Glomerular endothelial cell (primary cell): ENCODE results near the gene SKP2. TPM values are rescaled to one million over a fixed set of nuclear protein-coding genes. Genes with fewer than 3 reads are reported as not detected.
"Not testable (repeated sequence)": the region's sequence is repeated elsewhere in the genome, so short reads cannot be mapped to it uniquely, and the experiment has no call there.

Experiments
- DNase-seq: peaks from one replicate; pipeline ENCODE4 v3.0.0-alpha.2; 2011; ENCODE audit warnings: low read depth, low spot score; ENCODE audit errors: extremely low read depth
- total RNA-seq: library from RNA; depleted of rRNA; stranded (reverse); fragments of >200 nt; gene quantifications from 2 replicates; pipeline ENCODE4 v1.2.3, GENCODE V29; 2015

SKP2 gene
- total RNA-seq = 16.5 and 17.9 TPM in 2 replicates

DNA sequence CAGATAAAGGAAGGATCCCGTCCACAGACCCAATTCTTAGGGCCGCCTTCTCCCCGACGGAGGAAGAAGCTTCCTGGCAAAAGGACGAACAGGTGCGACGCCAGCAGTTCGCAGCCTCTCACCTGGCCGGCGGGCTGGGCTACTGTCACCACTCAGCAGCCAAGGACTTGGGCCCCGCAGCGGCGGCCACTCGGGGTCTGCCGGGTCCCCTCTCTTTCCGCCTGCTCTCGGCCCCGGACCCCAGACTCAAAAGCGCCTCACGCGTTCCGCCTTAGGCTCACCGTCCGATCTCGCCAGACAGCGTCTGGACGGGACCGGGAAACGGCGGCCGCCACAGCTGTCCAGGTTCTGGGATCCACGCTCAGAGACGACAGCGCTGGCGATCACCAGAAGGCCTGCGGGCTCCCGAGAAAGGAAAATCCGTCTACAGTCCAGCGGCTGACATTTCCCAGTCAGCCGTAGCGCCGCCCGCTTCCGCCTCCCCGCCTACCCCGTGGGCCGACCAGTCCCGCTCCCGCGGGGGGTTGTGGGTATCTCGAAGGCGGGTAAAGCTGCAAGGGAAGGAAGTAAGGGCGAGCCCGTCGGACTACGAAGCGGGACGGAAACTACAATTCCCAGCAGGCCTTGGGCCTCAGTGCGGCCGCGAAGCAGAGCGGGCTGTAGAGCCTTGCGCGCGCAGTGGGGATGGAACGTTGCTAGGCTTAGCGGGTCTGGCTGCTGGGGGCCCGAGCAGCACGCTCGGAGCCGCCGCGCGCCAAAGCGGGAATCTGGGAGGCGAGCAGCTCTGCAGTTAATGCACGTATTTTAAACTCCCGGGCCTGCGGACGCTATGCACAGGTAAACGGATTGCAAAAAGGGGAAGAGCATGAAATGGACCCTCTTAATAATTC is at the start of gene SKP2, which contains the start of gene LMBRD2:
SKP2 (plus strand) TSS at position 678 of the 890 bp plus-strand sequence; CDS start at position 830, 152 bp downstream.
LMBRD2 (minus strand) TSS at position 454 of the 890 bp plus-strand sequence. CDS start 8,538 bp downstream, outside the sequence.
- peak; percentile 75 for DNase-seq

DNA sequence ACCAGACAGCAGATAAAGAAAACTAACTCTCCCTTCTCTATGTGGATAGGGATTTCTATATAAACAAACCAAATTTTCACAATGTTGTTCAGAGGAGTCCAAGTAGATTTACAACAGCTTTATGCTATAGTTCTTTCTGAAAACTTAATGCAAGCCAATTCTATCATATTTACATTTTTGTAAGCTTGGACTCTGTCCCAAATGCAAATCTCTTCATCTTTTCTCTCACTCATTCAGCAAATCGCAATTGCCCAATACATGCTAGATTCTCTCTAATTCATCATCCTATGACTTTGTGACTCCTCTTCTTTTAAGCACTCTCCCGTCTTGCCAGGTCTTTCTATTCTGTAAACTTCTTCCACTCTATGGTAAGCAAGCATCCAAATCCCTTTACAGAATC is 46.1 kb upstream of the SKP2 start:
- DNase-seq = no peak

DNA sequence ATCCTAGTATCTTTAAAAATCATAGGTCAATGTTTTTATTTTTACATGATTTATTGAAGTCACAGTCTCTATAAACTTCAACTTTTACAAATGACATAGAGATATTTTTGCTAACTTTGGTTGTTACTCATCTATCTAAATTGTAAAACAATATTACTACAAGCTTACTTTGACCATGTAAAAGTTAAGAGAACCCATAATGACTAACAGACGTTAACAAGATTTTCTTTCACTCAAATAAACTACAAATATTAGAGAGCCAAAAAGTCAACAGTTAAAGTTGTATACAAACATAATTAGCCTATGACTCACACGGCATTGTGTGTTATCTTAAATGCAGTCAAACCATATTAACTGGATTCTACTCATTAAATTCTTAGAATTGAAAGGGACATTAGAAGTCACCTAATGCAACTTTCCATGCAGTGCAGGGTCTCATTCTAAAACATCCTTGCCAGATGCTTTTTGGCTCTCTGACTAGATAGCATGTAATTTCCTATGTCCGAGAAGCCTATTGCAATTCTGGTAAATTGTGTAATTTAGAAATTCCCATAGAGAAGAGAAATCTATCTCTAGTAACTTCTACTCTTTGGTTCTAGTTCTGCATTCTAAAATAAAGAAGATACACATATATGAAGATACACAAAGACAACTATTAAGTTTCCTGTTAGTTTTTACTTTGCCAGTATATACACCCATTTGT is 43.0 kb upstream of the SKP2 start:
- DNase-seq = no peak

DNA sequence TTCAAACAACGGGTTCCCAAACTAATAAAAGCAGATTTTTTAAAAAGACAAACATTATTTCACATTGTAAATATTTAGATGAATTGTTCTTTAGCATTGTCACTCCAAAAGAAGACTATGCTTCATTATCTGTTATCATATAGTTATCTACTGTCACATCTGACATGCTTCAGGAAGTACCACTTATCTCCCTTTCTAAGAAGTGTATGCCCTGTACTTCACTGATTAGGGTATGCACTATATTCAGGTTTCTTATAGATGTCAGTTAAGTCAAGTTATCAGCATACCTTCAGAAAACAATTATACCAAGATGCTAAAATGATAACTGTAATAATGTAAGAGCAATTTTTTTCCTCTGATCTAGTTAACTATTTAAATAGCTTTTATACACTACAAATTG is 40.7 kb upstream of the SKP2 start:
- DNase-seq = no peak

DNA sequence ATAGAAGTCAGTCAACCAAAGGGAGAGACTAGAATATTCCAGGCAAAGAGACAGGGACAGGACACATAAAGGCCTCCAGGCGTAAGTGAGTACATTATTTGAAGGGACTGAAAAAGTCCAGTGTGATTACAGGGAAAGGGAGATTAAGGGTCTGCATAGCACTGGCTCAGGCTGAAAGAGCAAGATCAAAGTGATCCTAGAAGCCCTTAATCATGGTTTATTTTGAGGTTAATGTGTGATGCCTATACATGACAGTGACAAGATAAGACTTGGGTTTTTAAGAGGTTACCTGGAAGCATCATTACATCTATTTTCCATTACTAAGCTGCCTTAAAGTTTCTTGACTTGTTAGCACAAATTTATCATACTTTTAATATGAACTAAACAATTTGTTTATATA is 26.0 kb upstream of the SKP2 start:
- DNase-seq = no peak

DNA sequence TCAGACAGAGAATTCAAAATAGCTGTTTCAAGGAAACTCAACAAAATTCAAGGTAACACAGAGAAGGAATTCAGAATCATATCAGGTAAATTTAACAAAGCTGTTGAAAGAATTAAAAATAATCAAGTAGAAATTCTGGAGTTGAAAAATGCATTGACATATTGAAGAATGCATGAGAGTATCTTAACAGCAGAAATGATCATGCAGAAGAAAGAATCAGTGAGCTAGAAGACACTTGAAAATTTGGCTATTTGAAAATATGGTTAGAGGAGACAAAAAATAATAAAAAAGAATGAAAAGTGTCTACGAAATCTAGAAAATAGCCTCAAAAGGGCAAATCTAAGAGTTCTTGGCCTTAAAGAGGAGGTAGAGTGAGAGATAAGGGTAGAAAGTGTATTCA is 23.1 kb upstream of the SKP2 start:
- no peak for DNase-seq

DNA sequence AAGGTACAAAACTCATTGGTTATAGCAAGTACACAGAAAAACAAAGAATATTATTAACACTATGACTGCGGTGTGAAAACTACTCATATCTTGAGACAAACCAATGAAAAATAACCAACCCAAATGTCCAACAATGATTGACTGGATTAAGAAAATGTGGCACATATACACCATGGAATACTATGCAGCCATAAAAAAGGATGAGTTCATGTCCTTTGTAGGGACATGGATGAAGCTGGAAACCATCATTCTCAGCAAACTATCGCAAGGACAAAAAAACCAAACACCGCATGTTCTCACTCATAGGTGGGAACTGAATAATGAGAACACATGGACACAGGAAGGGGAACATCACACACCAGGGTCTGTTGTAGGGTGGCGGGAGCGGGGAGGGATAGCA is 22.2 kb upstream of the SKP2 start:
- not testable (repeated sequence) for DNase-seq

DNA sequence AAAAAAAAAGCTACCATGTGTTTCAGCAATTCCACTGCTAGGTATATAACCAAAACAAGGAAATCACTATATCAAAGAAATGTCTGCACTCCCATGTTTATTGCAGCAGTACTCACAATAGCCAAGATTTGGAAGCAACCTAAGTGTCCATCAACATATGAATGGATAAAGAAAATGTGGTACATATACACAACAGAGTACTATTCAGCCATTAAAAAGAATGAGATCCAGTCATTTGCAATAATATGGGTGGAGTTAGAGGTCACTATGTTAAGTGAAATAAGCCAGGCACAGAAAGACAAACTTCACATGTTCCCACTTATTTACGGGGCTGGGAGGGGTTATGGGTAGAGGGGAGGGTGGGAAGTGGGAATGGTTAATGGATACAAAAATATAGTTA is 18.9 kb upstream of the SKP2 start:
- not testable (repeated sequence) for DNase-seq

DNA sequence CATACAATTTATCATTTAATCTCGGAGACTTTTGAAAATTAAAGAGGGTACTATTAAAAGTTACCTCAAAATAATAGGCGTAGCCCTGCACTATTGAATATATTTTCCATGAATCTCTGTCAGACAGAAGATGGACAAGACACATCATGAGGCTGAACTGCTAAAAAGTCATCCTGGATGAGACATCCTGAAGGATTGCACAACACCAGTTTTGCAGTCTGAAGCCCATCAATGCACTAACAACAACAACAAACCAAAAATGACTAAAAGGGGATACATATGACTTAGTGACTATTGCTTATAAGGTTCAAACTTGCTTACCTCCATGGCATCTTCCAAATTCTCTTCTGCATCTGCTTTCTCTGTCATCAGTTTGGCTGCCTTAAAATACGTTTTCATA is 15.9 kb upstream of the SKP2 start:
- DNase-seq = no peak

DNA sequence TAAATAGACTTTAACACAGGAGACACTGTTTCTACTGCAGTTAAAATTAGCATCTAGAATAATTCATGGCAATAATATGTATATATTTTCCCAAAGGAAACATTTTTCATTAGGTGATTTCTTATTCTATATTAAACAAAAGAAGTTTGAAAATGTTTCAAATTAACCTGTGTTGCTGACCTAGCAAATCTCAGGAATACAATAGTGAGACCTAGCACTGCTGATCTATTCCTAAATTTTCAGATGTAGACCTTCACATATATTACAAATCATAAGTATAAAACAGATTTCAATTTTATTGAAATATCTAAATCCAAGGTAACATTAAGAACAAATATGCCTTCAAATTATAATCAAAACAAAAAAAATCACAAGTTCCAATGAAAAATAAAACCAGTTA is 15.3 kb upstream of the SKP2 start:
- no peak for DNase-seq

DNA sequence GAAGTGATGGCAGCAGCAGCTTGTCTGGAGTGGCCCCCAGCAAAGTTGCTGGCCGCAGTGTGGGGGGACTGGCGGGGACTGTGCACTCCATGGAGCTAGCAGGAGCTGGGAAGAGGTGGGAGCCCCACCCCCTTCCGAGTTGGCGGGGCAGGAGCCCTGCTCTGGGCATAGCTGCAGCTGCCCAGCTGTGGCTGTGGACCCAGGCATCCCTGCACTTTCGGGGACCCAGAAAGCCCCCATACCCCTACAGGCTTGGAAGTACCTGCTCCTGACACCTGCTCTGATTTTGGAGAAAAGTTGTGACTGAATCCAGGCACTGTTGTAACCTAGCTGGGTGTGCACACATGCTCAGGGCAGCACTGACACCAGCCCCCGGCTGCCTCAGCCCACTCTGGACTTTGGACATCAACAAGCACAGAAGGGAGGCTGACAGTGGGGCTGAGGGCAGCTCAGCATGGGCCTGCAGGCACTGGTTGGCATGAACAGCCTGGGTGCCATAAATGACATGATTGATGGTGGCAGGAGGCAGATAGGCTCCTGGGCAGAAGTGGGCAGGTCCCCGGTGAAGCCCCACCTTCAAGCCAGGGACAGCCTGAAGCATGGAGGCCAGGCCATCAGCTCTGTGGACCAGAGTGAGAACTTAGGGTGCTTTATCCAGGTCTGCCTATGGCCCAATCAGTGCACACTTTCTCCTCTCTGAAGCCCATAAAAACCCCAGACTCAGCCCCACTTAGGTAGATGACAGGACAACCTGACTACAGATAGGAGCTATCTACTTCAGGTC is 12.8 kb upstream of the SKP2 start:
- no peak for DNase-seq

DNA sequence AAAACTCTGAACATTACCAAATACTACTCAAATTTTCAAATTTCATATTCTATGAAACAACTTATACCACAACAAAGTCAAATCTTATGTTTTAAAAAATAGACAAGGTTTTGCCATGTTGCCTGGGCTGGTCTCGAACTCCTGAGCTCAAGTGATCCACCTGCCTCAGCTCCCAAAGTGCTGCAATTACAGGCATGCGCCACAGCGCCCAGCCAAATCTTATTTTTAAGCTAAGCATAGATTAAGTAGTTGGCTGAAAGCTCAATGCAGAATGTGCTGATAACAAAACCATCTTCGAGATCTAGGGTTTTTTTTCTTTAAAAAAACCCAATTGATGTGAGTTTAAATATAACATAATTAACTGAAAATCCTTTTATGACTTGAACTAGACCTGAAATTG is 6.6 kb upstream of the SKP2 start:
- DNase-seq = no peak

DNA sequence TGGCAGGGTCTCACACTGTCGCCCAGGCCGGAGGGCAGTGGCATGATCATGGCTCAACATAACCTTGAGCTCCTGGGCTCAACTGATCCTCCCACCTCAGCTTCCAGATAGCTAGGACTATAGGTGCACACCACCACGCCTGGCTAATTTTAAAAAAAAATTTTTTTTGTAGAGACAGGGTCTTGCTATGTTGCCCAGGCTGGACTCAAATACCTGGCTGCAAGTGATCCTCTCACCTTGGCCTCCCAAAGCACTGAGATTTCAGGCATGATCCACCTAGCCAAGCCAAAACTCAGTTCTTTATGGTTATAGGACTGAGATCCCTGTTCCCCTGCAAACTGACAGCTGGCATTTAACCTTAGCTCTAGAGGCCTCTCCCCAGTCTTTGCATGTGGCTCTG is 5.5 kb upstream of the SKP2 start:
- DNase-seq = no peak

DNA sequence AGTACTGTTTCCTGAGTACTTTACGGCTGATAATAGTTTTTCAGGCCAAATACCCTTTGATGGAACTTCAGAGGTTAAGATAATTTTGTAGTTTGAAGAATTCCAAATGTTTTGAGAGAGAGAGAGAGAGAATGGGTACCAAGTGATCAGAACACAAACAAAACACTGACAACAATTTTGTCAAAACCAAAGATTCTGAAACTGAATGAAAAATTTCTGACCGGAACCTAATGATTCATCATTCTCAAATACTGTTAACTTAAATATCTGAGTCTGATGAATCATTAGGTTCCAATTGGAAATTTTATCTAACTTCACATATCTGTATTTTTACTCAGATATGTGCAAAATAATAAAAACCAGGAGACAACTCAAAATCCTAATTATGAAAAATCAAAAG is 4.2 kb upstream of the SKP2 start:
- DNase-seq = no peak

DNA sequence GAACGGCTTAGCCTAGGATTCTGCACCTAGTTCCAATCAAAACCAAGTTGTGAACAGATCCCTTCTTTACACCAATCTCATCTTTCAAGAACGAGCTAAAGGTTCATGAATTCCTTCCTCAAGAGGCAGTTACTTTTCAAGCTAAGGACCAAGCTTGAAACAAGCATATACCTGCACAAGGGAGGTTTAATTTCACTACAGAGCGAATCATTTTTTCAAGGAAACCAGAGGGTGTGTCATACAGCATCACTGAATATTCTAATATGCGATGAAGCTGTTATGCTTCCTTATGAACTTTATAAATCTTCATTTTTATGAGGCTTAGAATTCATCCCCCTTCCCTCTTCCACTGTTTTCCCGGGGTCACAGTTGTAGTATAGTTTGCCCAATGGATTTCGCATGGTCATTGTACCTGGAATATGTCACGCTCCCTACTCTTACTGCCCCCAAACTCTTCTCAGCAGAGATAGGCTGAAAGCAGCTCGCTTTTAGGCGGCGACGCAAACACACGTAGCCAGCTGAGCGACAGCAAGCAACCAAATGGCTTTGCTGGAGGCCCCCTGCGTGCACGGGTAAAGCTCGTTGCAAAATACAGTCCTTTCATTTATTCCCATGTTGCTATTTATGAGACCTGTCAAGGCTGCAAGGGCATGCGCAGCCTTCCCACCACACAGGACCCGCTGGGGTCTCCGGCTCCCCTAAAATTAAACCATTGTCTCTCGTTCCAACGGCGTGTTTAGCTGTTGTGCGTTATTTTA is 1.1 kb upstream of the SKP2 start:
- DNase-seq = no peak

DNA sequence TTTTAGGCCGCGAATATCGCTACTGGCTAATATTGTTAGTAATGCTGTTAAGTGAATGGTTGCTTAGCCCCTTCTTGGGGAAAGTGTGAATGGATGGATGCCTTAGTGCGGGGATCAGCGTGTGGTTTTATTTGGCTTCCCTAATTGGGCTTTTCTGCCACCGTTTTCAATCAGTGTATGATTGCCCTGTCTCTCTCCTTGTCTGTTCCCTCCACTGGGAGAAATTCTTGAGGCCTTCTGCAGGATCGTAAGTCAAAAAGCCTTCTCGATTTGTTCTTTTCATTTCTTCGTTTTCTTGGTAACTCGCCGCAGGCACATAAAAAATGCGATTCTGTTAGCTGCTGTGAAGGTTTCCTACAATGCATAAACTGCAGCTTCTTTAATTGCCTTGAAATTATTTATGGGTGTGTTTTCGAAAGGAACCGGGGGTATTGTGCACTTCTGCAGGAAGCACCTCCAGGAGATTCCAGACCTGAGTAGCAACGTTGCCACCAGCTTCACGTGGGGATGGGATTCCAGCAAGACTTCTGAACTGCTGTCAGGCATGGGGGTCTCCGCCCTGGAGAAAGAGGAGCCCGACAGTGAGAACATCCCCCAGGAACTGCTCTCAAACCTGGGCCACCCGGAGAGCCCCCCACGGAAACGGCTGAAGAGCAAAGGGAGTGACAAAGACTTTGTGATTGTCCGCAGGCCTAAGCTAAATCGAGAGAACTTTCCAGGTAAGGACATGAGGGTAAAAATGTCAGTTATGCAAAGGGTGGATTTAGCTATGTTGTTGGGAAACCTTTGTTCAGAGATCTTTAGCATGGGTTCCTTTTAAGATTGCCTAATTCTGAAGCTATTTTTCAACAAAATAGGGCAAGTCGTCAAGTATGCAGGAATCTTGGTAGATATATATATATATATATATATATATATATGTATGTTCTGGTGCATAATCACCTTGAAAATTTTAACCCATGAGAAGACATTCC is 700 bp downstream of the SKP2 start:
- DNase-seq = no peak

DNA sequence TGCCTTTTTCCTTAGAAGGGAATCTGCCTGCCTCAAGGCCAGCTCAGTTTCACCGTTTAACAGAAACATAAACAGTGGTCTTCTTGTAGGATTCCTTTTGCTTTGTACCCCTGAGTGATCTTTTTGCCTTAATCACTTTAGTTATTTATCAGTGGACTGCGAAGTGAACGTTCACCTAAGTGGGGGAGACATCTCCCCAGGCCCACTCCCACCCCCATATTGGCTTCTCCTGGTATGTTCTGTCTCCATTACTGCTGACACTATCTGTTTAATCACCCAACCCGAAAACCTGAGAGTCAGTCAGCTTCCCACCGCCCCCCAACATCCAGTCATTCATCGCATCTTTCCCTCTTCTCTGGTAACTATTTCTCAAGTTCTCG is 1.4 kb downstream of the SKP2 start:
- DNase-seq = no peak

DNA sequence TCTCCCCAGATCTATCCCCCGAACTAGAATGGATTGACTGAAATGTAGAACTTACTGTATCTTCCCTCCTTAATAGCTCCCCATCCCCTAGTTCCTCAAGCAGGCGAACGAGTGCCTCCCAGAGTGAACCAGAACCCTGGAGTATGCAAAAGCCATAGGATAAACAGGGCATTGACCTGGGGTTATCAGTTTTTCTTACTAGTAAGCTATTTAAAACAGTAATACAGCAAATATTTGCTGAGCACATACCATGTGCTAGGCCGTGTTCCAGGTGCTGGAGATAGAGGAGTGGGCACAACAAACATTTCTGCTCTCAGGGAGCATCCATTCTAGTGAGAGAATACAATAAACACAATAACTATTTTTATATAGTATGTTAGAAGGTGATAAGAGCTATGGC is 1.8 kb downstream of the SKP2 start:
- no peak for DNase-seq

DNA sequence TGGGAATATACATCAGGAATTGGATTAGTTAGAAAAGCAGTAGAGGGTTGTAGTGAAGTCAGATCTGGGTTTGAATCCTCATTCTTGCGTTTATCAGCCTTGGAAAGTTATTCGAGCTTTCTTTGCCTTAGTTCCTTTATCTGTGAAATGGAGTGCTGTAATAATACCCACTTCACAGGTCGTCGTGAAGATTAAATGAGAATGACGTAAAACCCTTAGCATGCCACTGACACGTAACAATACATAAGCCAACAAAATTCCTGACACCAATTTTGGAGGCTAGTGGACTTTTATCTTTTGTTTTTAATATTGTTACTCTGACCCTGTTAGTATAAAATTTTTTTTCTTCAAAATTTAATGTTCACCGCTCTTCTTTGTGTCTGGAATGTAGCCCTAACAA is 3.4 kb downstream of the SKP2 start:
- no peak for DNase-seq
